ENCODE measurements around the gene RHOT2. TPM values are rescaled to one million over a fixed set of nuclear protein-coding genes. Genes with fewer than 3 reads are reported as not detected.

The RHOT2 gene
- polyA plus RNA-seq, 1 experiment = 38.0 TPM

- CTCF ChIA-PET = interaction anchor here (1.1 kb wide), 1 partner anchor 8 kb away, joined by 6 read pairs; no protein-coding TSS in a partner anchor
- H3K27me3 ChIP-seq (ENCODE audit: control insufficient read depth, insufficient read depth, low read length) = peaks cover 71% of the 10 kb centered on the region
- H3K27ac ChIP-seq (ENCODE audit: low read depth, low read length) = no peak overlapping the region
- H3K9me3 ChIP-seq (ENCODE audit: control insufficient read depth, insufficient read depth, low read length) = no peaks in the 10 kb centered on the region; the same call in 1 of the 2 replicates
- TF ChIP-seq CTCF (IDR thresholded peaks at IDR 0.05; ENCODE audit: low read depth, low read length) = no peak
- DNase-seq (ENCODE audit: low read depth, low spot score) = no peak
- POLR2A ChIA-PET = no interaction called here
- H3K4me3 ChIP-seq (ENCODE audit: low read depth, low read length) = no peak overlapping the region
These were observed 36.1 kb downstream of the RHOT2 start for GRCh38 chr16:704047-704446.

GRCh38 chr16:704552-705380 lies 36.8 kb downstream of the RHOT2 start:
- POLR2A ChIA-PET = no interaction called here

GRCh38 chr16:705431-706188 lies 37.7 kb downstream of the RHOT2 start, which contains the start of gene FBXL16:
Gene FBXL16 (minus strand): TSS chr16:705801. CDS start chr16:697405, 8,396 bp downstream.
- POLR2A ChIA-PET = no interaction called here
- CTCF ChIA-PET = no interaction called here
- Histone ChIP-seq H3K9me3 (ENCODE audit: control insufficient read depth, insufficient read depth, low read length) (no peaks in the 10 kb centered on the region; the same call in 1 of the 2 replicates), H3K27ac (ENCODE audit: low read depth, low read length) (no peak within 1 kb of the TSS), H3K4me3 (ENCODE audit: low read depth, low read length) (no peak within 1 kb of the TSS), H3K27me3 (ENCODE audit: control insufficient read depth, insufficient read depth, low read length) (peaks cover 66% of the 10 kb centered on the region)
- no peak for DNase-seq (ENCODE audit: low read depth, low spot score)
- no peak for TF ChIP-seq CTCF (IDR thresholded peaks at IDR 0.05; ENCODE audit: low read depth, low read length)

More at GRCh38 chr16:704552-705380, 36.8 kb downstream of the RHOT2 start:
- Histone ChIP-seq H3K27me3 (ENCODE audit: control insufficient read depth, insufficient read depth, low read length) (peaks cover 68% of the 10 kb centered on the region), H3K27ac (ENCODE audit: low read depth, low read length) (no peak overlapping the region), H3K4me3 (ENCODE audit: low read depth, low read length) (no peak overlapping the region), H3K9me3 (ENCODE audit: control insufficient read depth, insufficient read depth, low read length) (no peaks in the 10 kb centered on the region; the same call in 1 of the 2 replicates)
- DNase-seq (ENCODE audit: low read depth, low spot score) = no peak
- CTCF ChIA-PET = no interaction called here
- no peak for TF ChIP-seq CTCF (IDR thresholded peaks at IDR 0.05; ENCODE audit: low read depth, low read length)

GRCh38 chr16:706189-707061 lies 38.5 kb downstream of the RHOT2 start:
- no peak overlapping the region for H3K4me3 ChIP-seq (ENCODE audit: low read depth, low read length)
- no peak for TF ChIP-seq CTCF (IDR thresholded peaks at IDR 0.05; ENCODE audit: low read depth, low read length)
- ChIA-PET CTCF (interaction anchor here (1.6 kb wide), 1 partner anchor 10 kb away, joined by 3 read pairs; no protein-coding TSS in a partner anchor), POLR2A (interaction anchor here (1.1 kb wide), 1 partner anchor 16 kb away, joined by 3 read pairs; the partner anchor contains the start of gene WDR24)
- peaks cover 59% of the 10 kb centered on the region for H3K27me3 ChIP-seq (ENCODE audit: control insufficient read depth, insufficient read depth, low read length)
- H3K27ac ChIP-seq (ENCODE audit: low read depth, low read length) = no peak overlapping the region
- DNase-seq (ENCODE audit: low read depth, low spot score) = no peak
- no peaks in the 10 kb centered on the region; the same call in 1 of the 2 replicates for H3K9me3 ChIP-seq (ENCODE audit: control insufficient read depth, insufficient read depth, low read length)

All from AG04450 (cell line).